Heart right ventricle (tissue), 16 donors: ENCODE data around the gene KRTAP10-7. TPM values are rescaled to one million over a fixed set of nuclear protein-coding genes. Genes with fewer than 3 reads are reported as not detected.
"Not testable (repeated sequence)": the region's sequence is repeated elsewhere in the genome, so short reads cannot be mapped to it uniquely, and the experiment has no call there.

Source experiments
- ATAC-seq, 8 donors: fragments of 200-7000 bp; cut with Tn5 transposase; one replicate each; pipeline ENCODE4 v1.9.1; 2020; ENCODE audit warnings: mild to moderate bottlenecking in 8 of 8, moderate library complexity in 8 of 8, moderate number of reproducible peaks in 1 of 8
- DNase-seq, 2 donors: peaks; one replicate each; pipeline ENCODE4 v3.0.0-alpha.2; 2020
- H3K27ac ChIP-seq, 10 donors: fragments of 200-600 bp; sonication (generic) in 2 of 10; one replicate each; pipeline versions ENCODE4 v1.5.0 to v1.8.0; 2020 to 2022; ENCODE audit warnings: mild to moderate bottlenecking in 3 of 10
- H3K27me3 ChIP-seq, 7 donors: fragments of 200-600 bp; one replicate each; pipeline ENCODE4 v1.8.0; 2021 to 2022; ENCODE audit warnings: mild to moderate bottlenecking in 2 of 7
- H3K36me3 ChIP-seq, 9 donors: fragments of 200-600 bp; sonication (generic) in 1 of 9; one replicate each; pipeline versions ENCODE4 v1.5.0 to v1.8.0; 2020 to 2022; ENCODE audit warnings: mild to moderate bottlenecking in 2 of 9
- H3K4me1 ChIP-seq, 9 donors: fragments of 200-600 bp; sonication (generic) in 1 of 9; one replicate each; pipeline versions ENCODE4 v1.5.0 to v1.8.0; 2020 to 2022; ENCODE audit warnings: mild to moderate bottlenecking in 4 of 9
- H3K4me3 ChIP-seq, 10 donors: fragments of 200-600 bp; sonication (generic) in 2 of 10; one replicate each; pipeline versions ENCODE4 v1.5.0 to v1.8.0; 2020 to 2022; ENCODE audit warnings: mild to moderate bottlenecking in 7 of 10, moderate library complexity in 2 of 10
- H3K9me3 ChIP-seq, 11 donors: fragments of 200-600 bp in 10 of 11; sonication (generic) in 2 of 11; one replicate each; pipeline versions ENCODE4 v1.5.0 to v1.8.0; 2013 to 2022; ENCODE audit warnings: mild to moderate bottlenecking in 2 of 11, control low read depth in 1 of 11, moderate library complexity in 1 of 11
- CTCF ChIP-seq, 9 donors: fragments of 200-600 bp; sonication (generic) in 2 of 9; IDR thresholded peaks; one replicate each; pipeline versions ENCODE4 v1.5.0 to v1.8.0; 2021 to 2022; ENCODE audit warnings: antibody characterized with exemption in 9 of 9, mild to moderate bottlenecking in 5 of 9, moderate library complexity in 1 of 9
- WGBS, 2 donors: extraction: QIAGEN DNeasy Blood & Tissue Kit; methylation state at CpG; one replicate each; pipeline ENCODE4 v1.1.7; 2013; ENCODE audit warnings: inconsistent platforms in 1 of 2; 5-methylcytosine and 5-hydroxymethylcytosine counted together
- intact Hi-C, 10 donors: fragments of 100-400 bp; cut with DNase I; formaldehyde crosslinking; loops; one replicate each; pipeline versions ENCODE4 v1.11.1 to v1.14.2; 2022
- polyA plus RNA-seq, 2 donors: library from polyadenylated mRNA; stranded (reverse); fragments of 200-250 nt; gene quantifications; one replicate each; pipeline ENCODE4 v1.2.3, GENCODE V29; 2013
- total RNA-seq, 10 donors: library from RNA; stranded (reverse); fragmentation: NEBNext Ultra II Directional in 3 of 10; extraction: Animal tissue kit (Norgen Biotek cat#: 25700) in 3 of 10; gene quantifications; one replicate each; pipeline versions ENCODE4 v1.2.1 to v1.2.4, GENCODE V29; 2021 to 2023
- donor health status: Arrhythmogenic right ventricular cardiomyopathy.
- donor health status: ischemic (EF 13 %, LVEDD 7.1; RV severe dilation, severe dysfunction).
- donor health status: healthy with polysubstance abuse.
- donor health status: DM: no; HTN: yes; CAD: no.
- donor health status: DM: no; HTN: no; CAD: no.
- donor health status: ischemic (EF 25% LVEDD 6.9; RV normal size, moderate dysfunction).
- donor health status: ischemic (EF 25% LVEDD 5.7; RV mildly dilated, moderate dysfunction).
- donor health status: healthy.
- donor health status: DM: yes; HTN: yes; CAD: no.
- donor health status: Ischemic cardiomyopathy.
- donor health status: ischemic (EF 35%, LVEDD 5.7; RV mildly dilated, moderate dysfunction).
- donor health status: nonischemic (EF 11% LVEDD 7.7; RV severe dilation, severe dysfunction).
- donor health status: DM: yes; HTN: yes; CAD: no.
- donor health status: PGD.
- donor health status: ischemic (EF 29% LVEDD 5.4; RV normal size, mild dysfunction).
- donor health status: nonischemic (EF 23%, LVEDD 6.1; RV moderate dilation, normal function).

The KRTAP10-7 gene
- total and polyA plus RNA-seq, 12 donors: not detected

GRCh38 chr21:44637018-44637850, 36.8 kb downstream of the KRTAP10-7 start, which contains the start of gene KRTAP10-10:
Gene KRTAP10-10, plus strand, starts transcription at chr21:44637356. Its CDS starts 62 bp downstream, at chr21:44637418.
- no peaks in the 10 kb centered on the region for H3K36me3 ChIP-seq
- WGBS, 2 donors: 53 to 57% methylated on average over 19 to 21 of the region's 21 CpGs
- H3K4me3 ChIP-seq: no peak within 1 kb of the TSS
- peaks cover 0 to 33% (median 3%) of the 10 kb centered on the region in 11 donors for H3K9me3 ChIP-seq
- ATAC-seq (peak in 1 of 8 donors; percentile 56), DNase-seq (no peak)
- H3K27me3 ChIP-seq: peaks cover 0 to 40% (median 15%) of the 10 kb centered on the region in 7 donors
- TF ChIP-seq CTCF (IDR thresholded peaks at IDR 0.05): no peak
- no peaks in the 10 kb centered on the region for H3K4me1 ChIP-seq
- no peak within 1 kb of the TSS for H3K27ac ChIP-seq
- intact Hi-C loops: no loop called here

- ATAC-seq: peak in 1 of 8 donors; percentile 34
- peaks cover 0 to 40% (median 15%) of the 10 kb centered on the region in 7 donors for H3K27me3 ChIP-seq
- peaks cover 0 to 30% (median 2%) of the 10 kb centered on the region in 11 donors for H3K9me3 ChIP-seq
- H3K4me3 ChIP-seq, H3K4me1 ChIP-seq, DNase-seq, intact Hi-C loops, H3K27ac ChIP-seq, H3K36me3 ChIP-seq: not testable (repeated sequence)
- 45 to 49% methylated on average over 10 to 11 of the region's 12 CpGs for WGBS, 2 donors
These were observed 37.5 kb downstream of the KRTAP10-7 start for GRCh38 chr21:44637851-44638348.

- H3K27ac ChIP-seq, H3K4me1 ChIP-seq, intact Hi-C loops, H3K36me3 ChIP-seq, DNase-seq, H3K4me3 ChIP-seq: not testable (repeated sequence)
- 80 to 96% methylated on average over 14 to 21 of the region's 21 CpGs for WGBS, 2 donors
- peak in 1 of 8 donors; percentile 31 for ATAC-seq
- Histone ChIP-seq H3K27me3 (peaks cover 0 to 40% (median 15%) of the 10 kb centered on the region in 7 donors), H3K9me3 (peaks cover 0 to 35% (median 0%) of the 10 kb centered on the region in 11 donors)
These were observed 38.3 kb downstream of the KRTAP10-7 start for GRCh38 chr21:44638506-44639330.

- Histone ChIP-seq H3K27me3 (peaks cover 0 to 40% (median 15%) of the 10 kb centered on the region in 7 donors), H3K9me3 (peaks cover 0 to 41% (median 2%) of the 10 kb centered on the region in 11 donors), H3K27ac (no peak overlapping the region), H3K4me1 (no peaks in the 10 kb centered on the region), H3K4me3 (no peak overlapping the region), H3K36me3 (no peaks in the 10 kb centered on the region)
- DNase-seq (no peak), ATAC-seq (no peak)
- intact Hi-C loops: no loop called here
- no peak for TF ChIP-seq CTCF (IDR thresholded peaks at IDR 0.05)
- 80 to 83% methylated on average over 12 of the region's 12 CpGs for WGBS, 2 donors
These were observed 38.9 kb downstream of the KRTAP10-7 start for GRCh38 chr21:44639331-44639655.

GRCh38 chr21:44640761-44641160, 40.4 kb downstream of the KRTAP10-7 start:
- no peak overlapping the region for H3K27ac ChIP-seq
- no peak for TF ChIP-seq CTCF (IDR thresholded peaks at IDR 0.05)
- DNase-seq: no peak
- WGBS, 2 donors: 73 to 80% methylated on average over 5 of the region's 5 CpGs
- intact Hi-C loops: no loop called here
- no peak overlapping the region for H3K4me3 ChIP-seq
- H3K27me3 ChIP-seq: peaks cover 0 to 38% (median 19%) of the 10 kb centered on the region in 7 donors
- peaks cover 0 to 51% (median 14%) of the 10 kb centered on the region in 11 donors for H3K9me3 ChIP-seq
- no peak for ATAC-seq
- no peaks in the 10 kb centered on the region for H3K36me3 ChIP-seq
- H3K4me1 ChIP-seq: no peaks in the 10 kb centered on the region
